Measurements from ENCODE around the gene ANKS1A. TPM values are rescaled to one million over a fixed set of nuclear protein-coding genes. Genes with fewer than 3 reads are reported as not detected.
"Not testable (repeated sequence)": the region's sequence is repeated elsewhere in the genome, so short reads cannot be mapped to it uniquely, and the experiment has no call there.

The ANKS1A gene
- total RNA-seq, 1 experiment from 2014 or later = 26.5 TPM

DNA sequence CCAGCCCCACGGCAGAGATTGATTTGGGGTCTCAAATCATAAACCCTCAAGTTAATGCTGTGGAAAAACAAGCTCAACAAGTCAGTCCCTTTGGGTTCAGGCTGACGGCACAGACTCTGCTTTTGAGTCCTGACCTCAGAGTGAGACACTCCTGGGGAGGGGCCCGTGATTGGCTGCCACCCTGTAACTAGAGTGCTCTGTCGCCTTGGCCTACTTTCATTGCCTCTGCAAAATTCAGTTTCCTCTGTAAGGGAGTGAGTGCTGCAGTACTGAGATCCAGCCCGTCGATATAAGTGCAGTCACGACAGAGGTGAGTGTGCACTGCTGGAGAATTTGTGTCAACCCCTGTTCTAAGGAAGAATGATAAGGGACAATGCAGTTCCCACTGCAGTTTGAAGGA lies 105.6 kb downstream of the ANKS1A start:
- Histone ChIP-seq H4K20me1 (ENCODE audit: control insufficient read depth, insufficient read depth, insufficient read length) (no peaks in the 10 kb centered on the region), H3K14ac (ENCODE audit: insufficient read depth, low read length) (no peak overlapping the region), H3K4ac (ENCODE audit: low read depth, low read length) (no peak overlapping the region), H3K4me1 (ENCODE audit: insufficient read depth, low read length) (no peaks in the 10 kb centered on the region), H3K9me3 (ENCODE audit: control insufficient read depth, low read depth, low read length) (no peaks in the 10 kb centered on the region), H2BK15ac (ENCODE audit: low read depth, low read length) (no peak overlapping the region), H2BK5ac (ENCODE audit: insufficient read length, low read length) (no peak overlapping the region), H2BK120ac (ENCODE audit: low read depth, low read length, poor library complexity, severe bottlenecking) (no peak overlapping the region), H3K18ac (ENCODE audit: insufficient read length, low read depth, low read length) (no peak overlapping the region), H3K27ac (ENCODE audit: insufficient read length, low read depth, low read length) (no peak overlapping the region), H3K79me2 (ENCODE audit: insufficient read depth, low read length) (no peaks in the 10 kb centered on the region), H4K5ac (ENCODE audit: insufficient read length, low read depth, low read length) (no peak overlapping the region), H3K23me2 (ENCODE audit: insufficient read length, low read depth, low read length, poor library complexity, severe bottlenecking) (no peaks in the 10 kb centered on the region), H4K91ac (ENCODE audit: insufficient read length, low read depth, low read length) (no peak overlapping the region), H3T11ph (ENCODE audit: low read length) (no peak overlapping the region), H3K56ac (ENCODE audit: insufficient read length, low read depth, low read length) (no peak overlapping the region), H4K8ac (replicated peaks; ENCODE audit: insufficient read length, low read depth, low read length) (no peak overlapping the region), H2BK20ac (ENCODE audit: low read depth, low read length, poor library complexity, severe bottlenecking) (no peak overlapping the region), H2AK5ac (ENCODE audit: insufficient read length, low read length) (no peak overlapping the region), H2BK12ac (ENCODE audit: insufficient read length, low read depth, low read length) (no peak overlapping the region), H2AFZ (ENCODE audit: low read length) (no peak overlapping the region), H3K9ac (ENCODE audit: extremely low read depth, insufficient read length, low read length) (no peak overlapping the region), H3K27me3 (ENCODE audit: insufficient read depth, low read length) (no peaks in the 10 kb centered on the region), H3K23ac (ENCODE audit: insufficient read length, low read depth, low read length) (no peak overlapping the region), H3K4me2 (ENCODE audit: insufficient read depth, insufficient read length, low read length) (no peak overlapping the region), H3K79me1 (ENCODE audit: insufficient read depth, low read depth, low read length, poor library complexity, severe bottlenecking) (no peaks in the 10 kb centered on the region)
- no peak overlapping the region for H3K4me3 Mint-ChIP-seq
- H3K36me3 Mint-ChIP-seq (ENCODE audit: insufficient read depth in 1 of 3, low read depth in 3 of 3) = peaks cover 43 to 65% (median 56%) of the 10 kb centered on the region in 3 experiments
- peaks cover 5 to 25% of the 10 kb centered on the region in 2 experiments for H3K4me1 Mint-ChIP-seq
- TF ChIP-seq, protein P1, sequence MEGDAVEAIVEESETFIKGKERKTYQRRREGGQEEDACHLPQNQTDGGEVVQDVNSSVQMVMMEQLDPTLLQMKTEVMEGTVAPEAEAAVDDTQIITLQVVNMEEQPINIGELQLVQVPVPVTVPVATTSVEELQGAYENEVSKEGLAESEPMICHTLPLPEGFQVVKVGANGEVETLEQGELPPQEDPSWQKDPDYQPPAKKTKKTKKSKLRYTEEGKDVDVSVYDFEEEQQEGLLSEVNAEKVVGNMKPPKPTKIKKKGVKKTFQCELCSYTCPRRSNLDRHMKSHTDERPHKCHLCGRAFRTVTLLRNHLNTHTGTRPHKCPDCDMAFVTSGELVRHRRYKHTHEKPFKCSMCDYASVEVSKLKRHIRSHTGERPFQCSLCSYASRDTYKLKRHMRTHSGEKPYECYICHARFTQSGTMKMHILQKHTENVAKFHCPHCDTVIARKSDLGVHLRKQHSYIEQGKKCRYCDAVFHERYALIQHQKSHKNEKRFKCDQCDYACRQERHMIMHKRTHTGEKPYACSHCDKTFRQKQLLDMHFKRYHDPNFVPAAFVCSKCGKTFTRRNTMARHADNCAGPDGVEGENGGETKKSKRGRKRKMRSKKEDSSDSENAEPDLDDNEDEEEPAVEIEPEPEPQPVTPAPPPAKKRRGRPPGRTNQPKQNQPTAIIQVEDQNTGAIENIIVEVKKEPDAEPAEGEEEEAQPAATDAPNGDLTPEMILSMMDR (conservative IDR thresholded peaks at IDR 0.05) = no peak
- H3K9me3 Mint-ChIP-seq = peaks cover 0 to 4% of the 10 kb centered on the region in 2 experiments; a peak in 1 of 5 replicates
- peak overlapping the region in 1 of 3 experiments; percentile 30; a peak in 2 of 7 replicates for H3K27ac Mint-ChIP-seq
- DNase-seq = no peak
- no peaks in the 10 kb centered on the region for H3K27me3 Mint-ChIP-seq (ENCODE audit: low read depth)
- whole genome bisulfite sequencing (ENCODE audit: extremely low coverage, insufficient read length, low lambda C conversion rate) = no CpG with 5 or more reads among the region's 7 CpGs

DNA sequence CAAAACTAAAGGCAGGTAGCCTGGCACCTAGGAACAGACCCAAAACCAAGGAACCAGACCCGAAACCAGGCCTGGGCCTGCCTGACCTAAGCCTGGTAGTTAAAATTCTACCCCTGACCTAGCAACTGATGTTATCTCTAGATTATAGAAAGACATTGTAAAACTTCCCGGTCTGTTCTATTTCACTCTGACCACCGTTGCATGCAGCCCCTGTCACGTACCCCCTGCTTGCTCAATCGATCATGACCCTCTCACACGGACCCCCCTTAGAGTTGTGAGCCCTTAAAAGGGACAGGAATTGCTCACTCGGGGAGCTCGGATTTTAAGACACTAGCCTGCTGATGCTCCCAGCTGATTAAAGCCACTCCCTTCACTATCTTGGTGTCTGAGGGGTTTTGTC lies 109.4 kb downstream of the ANKS1A start:
- not testable (repeated sequence) for H3K9me3 Mint-ChIP-seq; H3K18ac ChIP-seq (ENCODE audit: insufficient read length, low read depth, low read length); H2BK20ac ChIP-seq (ENCODE audit: low read depth, low read length, poor library complexity, severe bottlenecking); H3K4me2 ChIP-seq (ENCODE audit: insufficient read depth, insufficient read length, low read length); H3K23ac ChIP-seq (ENCODE audit: insufficient read length, low read depth, low read length); H3K14ac ChIP-seq (ENCODE audit: insufficient read depth, low read length); H3K23me2 ChIP-seq (ENCODE audit: insufficient read length, low read depth, low read length, poor library complexity, severe bottlenecking); H3K56ac ChIP-seq (ENCODE audit: insufficient read length, low read depth, low read length); H3K4ac ChIP-seq (ENCODE audit: low read depth, low read length); H4K91ac ChIP-seq (ENCODE audit: insufficient read length, low read depth, low read length); H4K5ac ChIP-seq (ENCODE audit: insufficient read length, low read depth, low read length); H4K20me1 ChIP-seq (ENCODE audit: control insufficient read depth, insufficient read depth, insufficient read length); H3K9ac ChIP-seq (ENCODE audit: extremely low read depth, insufficient read length, low read length); H3T11ph ChIP-seq (ENCODE audit: low read length); H3K27ac ChIP-seq (ENCODE audit: insufficient read length, low read depth, low read length); H4K8ac ChIP-seq (replicated peaks; ENCODE audit: insufficient read length, low read depth, low read length); H3K79me1 ChIP-seq (ENCODE audit: insufficient read depth, low read depth, low read length, poor library complexity, severe bottlenecking); H2AFZ ChIP-seq (ENCODE audit: low read length); H2BK15ac ChIP-seq (ENCODE audit: low read depth, low read length); H3K27me3 ChIP-seq (ENCODE audit: insufficient read depth, low read length); H3K9me3 ChIP-seq (ENCODE audit: control insufficient read depth, low read depth, low read length); H2BK12ac ChIP-seq (ENCODE audit: insufficient read length, low read depth, low read length); H3K4me1 ChIP-seq (ENCODE audit: insufficient read depth, low read length); H2BK120ac ChIP-seq (ENCODE audit: low read depth, low read length, poor library complexity, severe bottlenecking); H3K27me3 Mint-ChIP-seq (ENCODE audit: low read depth); H2AK5ac ChIP-seq (ENCODE audit: insufficient read length, low read length); H3K4me3 Mint-ChIP-seq; H2BK5ac ChIP-seq (ENCODE audit: insufficient read length, low read length); DNase-seq; H3K79me2 ChIP-seq (ENCODE audit: insufficient read depth, low read length)
- peaks cover 38 to 46% (median 45%) of the 10 kb centered on the region in 3 experiments for H3K36me3 Mint-ChIP-seq (ENCODE audit: insufficient read depth in 1 of 3, low read depth in 3 of 3)
- H3K4me1 Mint-ChIP-seq = peaks cover 6 to 23% of the 10 kb centered on the region in 2 experiments
- WGBS (ENCODE audit: extremely low coverage, insufficient read length, low lambda C conversion rate) = no CpG with 5 or more reads among the region's 8 CpGs
- H3K27ac Mint-ChIP-seq = peak overlapping the region in 1 of 3 experiments; percentile 87; a peak in 1 of 7 replicates

Data from H9 (cell line).